Gastrocnemius medialis (tissue), 4 donors: ENCODE results near the gene NREP.

ENCODE experiments used
- POLR2A ChIP-seq, 2 donors: fragments of 450-650 bp; IDR thresholded peaks; one replicate each; pipeline ENCODE4 v1.6.1; 2017; ENCODE audit warnings: antibody characterized with exemption in 2 of 2, mild to moderate bottlenecking in 2 of 2, moderate library complexity in 2 of 2
- TF ChIP-seq, protein P1 (sequence below), 5 experiments: fragments of 450-650 bp in 3 of 5; fragments of 200-600 bp in 2 of 5; sonication (generic) in 2 of 5; IDR thresholded peaks in 4 of 5; conservative IDR thresholded peaks in 1 of 5; 1 replicate in 4 of 5; 2 replicates in 1 of 5; pipeline ENCODE4 v1.5.1; 2016 to 2019; ENCODE audit warnings: antibody characterized with exemption in 5 of 5, mild to moderate bottlenecking in 3 of 5, moderate library complexity in 3 of 5

DNA sequence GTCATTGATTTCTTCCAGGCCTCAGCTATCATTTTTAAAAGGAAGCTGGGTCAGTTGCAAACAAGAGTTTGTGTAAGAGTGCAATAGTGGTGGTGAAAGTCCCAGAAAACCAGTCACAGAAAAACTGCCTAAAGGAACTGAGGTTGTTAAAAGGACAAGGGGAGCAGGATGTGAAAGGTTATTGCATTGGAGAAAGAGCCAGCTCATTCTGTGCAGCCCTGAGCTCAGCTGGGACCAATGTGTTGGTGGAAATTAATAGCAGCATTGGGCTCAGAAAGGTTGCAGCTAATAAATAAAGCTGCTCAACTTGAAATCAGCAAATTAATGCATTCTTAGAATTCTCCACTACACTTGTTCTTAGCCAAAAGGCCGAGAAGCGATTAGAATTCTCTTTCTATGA, 34.9 kb downstream of the NREP start:
- no peak for TF ChIP-seq POLR2A (IDR thresholded peaks at IDR 0.05)
- TF ChIP-seq, protein P1, sequence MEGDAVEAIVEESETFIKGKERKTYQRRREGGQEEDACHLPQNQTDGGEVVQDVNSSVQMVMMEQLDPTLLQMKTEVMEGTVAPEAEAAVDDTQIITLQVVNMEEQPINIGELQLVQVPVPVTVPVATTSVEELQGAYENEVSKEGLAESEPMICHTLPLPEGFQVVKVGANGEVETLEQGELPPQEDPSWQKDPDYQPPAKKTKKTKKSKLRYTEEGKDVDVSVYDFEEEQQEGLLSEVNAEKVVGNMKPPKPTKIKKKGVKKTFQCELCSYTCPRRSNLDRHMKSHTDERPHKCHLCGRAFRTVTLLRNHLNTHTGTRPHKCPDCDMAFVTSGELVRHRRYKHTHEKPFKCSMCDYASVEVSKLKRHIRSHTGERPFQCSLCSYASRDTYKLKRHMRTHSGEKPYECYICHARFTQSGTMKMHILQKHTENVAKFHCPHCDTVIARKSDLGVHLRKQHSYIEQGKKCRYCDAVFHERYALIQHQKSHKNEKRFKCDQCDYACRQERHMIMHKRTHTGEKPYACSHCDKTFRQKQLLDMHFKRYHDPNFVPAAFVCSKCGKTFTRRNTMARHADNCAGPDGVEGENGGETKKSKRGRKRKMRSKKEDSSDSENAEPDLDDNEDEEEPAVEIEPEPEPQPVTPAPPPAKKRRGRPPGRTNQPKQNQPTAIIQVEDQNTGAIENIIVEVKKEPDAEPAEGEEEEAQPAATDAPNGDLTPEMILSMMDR (IDR thresholded peaks at IDR 0.05 in 4 of 5, conservative IDR thresholded peaks at IDR 0.05 in 1 of 5): no peak
